ENCODE data around the gene HNMT.
A peak's percentile ranks its signal among the peaks of the same experiment; 100 is the strongest.

The HNMT gene

DNA sequence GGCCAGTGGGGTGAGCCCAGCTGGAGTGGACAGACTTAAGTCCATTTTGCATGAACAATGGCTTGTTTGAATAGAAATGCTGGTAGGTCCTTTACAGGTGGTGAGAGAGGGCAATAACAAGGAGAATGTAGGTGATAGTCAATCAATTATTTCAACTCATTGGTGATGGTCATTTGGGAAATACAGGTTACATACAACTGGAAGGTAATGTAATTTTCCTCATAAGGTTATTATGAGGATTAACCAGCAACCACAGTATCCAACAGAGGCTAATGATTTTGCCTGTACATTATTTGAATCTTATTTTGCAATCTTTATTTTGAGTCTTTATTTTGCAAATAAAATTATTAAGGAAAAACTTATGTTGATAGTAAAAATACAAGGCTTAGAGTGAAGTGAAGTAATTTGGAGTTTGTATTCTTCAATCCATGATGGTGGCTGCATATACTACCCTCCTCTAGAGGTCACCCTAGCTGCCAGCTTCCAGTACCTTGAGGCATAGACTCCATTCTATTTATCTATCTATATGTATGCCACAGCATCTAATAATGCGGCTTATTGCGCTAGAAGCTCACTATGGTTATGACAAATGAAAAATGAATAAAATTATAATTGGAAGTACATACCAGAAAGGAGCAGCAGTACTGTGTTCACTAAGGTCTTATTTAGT, 20.5 kb upstream of the HNMT start:
- no peak for DNase-seq
- in situ Hi-C loops (cut with HindIII; ENCODE audit: low pct_ligation_motif_present, low pct_unique_long_range_greater_than_20kb, low sequenced_read_pairs), result no loop called here

- in situ Hi-C loops (cut with HindIII; ENCODE audit: low pct_ligation_motif_present, low pct_unique_long_range_greater_than_20kb, low sequenced_read_pairs), result no loop called here
Observed at GRCh38 chr2:137944714-137945113, 19.6 kb upstream of the HNMT start.

DNA sequence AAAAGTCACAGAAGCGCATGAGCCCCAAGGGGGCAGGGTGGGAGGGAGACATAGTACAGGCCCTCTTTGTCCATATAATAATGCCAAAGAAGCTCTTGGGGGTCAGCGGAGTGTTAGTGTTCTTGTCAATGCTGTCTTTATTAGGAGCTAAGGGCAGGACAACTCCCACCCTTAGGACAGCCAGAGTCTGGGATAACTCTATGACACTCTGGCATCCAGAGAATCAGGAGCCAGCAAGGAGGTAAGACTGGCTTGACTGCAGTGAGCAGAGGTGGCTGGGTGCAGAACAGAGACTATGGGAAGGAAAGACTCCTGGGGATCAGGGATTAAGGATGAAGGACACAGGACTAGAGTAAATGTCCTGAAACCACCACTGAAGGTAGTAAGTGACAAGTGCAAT, 19.0 kb upstream of the HNMT start:
- in situ Hi-C loops (cut with HindIII; ENCODE audit: low pct_ligation_motif_present, low pct_unique_long_range_greater_than_20kb, low sequenced_read_pairs), result no loop called here
- no peak for DNase-seq

More at GRCh38 chr2:137944714-137945113, 19.6 kb upstream of the HNMT start:
- no peak for DNase-seq

DNA sequence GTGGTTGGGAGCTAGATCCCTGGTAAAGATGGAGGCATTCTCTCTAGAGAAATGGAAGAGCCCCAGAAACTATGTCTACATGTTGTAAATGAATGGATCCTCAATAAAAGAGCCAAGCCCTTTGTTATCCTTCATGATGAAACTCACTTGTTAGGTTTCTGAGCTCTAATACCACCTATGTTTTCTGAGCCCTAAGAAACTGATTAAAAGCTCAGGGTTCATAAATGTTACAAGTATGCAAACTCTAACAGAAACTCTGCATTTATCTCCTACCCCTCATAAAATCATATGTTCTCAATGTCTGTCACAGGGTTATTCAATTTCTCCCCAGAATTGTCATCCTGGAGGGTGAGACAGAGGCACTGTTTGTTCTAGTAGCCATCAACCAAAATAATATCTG, 18.0 kb upstream of the HNMT start:
- DNase-seq, result no peak
- in situ Hi-C loops (cut with HindIII; ENCODE audit: low pct_ligation_motif_present, low pct_unique_long_range_greater_than_20kb, low sequenced_read_pairs), result no loop called here

- DNase-seq, result no peak
- in situ Hi-C loops (cut with HindIII; ENCODE audit: low pct_ligation_motif_present, low pct_unique_long_range_greater_than_20kb, low sequenced_read_pairs), result no loop called here
Observed at GRCh38 chr2:137947032-137947727, 17.1 kb upstream of the HNMT start.

GRCh38 chr2:137947728-137948336, 16.4 kb upstream of the HNMT start:
- peak; percentile 79 for DNase-seq
- in situ Hi-C loops (cut with HindIII; ENCODE audit: low pct_ligation_motif_present, low pct_unique_long_range_greater_than_20kb, low sequenced_read_pairs), result no loop called here

GRCh38 chr2:137948894-137949293, 15.4 kb upstream of the HNMT start:
- in situ Hi-C loops (cut with HindIII; ENCODE audit: low pct_ligation_motif_present, low pct_unique_long_range_greater_than_20kb, low sequenced_read_pairs), result no loop called here
- DNase-seq, result no peak

DNA sequence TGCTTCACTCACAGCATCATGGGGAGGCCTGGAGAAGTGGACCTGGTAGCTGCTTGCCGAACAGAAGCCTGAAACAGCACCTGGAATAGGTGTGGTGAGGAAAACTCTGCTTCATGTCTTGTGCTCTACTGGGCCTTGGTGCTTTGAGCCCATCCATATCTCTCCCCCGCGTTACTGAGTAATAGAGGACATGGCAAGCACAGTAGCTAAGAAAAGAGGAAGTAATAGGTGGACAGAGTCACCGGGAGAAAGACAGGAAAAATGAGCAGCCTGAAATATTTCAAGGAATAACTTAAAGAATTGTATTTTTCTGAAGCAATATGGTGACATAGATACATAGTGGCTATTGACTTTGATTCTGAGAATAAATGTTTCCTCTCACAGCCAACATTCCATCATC, 14.0 kb upstream of the HNMT start:
- in situ Hi-C loops (cut with HindIII; ENCODE audit: low pct_ligation_motif_present, low pct_unique_long_range_greater_than_20kb, low sequenced_read_pairs), result no loop called here
- DNase-seq, result no peak

- DNase-seq, result no peak
- in situ Hi-C loops (cut with HindIII; ENCODE audit: low pct_ligation_motif_present, low pct_unique_long_range_greater_than_20kb, low sequenced_read_pairs), result no loop called here
Observed at GRCh38 chr2:137951586-137951985, 12.7 kb upstream of the HNMT start.

DNA sequence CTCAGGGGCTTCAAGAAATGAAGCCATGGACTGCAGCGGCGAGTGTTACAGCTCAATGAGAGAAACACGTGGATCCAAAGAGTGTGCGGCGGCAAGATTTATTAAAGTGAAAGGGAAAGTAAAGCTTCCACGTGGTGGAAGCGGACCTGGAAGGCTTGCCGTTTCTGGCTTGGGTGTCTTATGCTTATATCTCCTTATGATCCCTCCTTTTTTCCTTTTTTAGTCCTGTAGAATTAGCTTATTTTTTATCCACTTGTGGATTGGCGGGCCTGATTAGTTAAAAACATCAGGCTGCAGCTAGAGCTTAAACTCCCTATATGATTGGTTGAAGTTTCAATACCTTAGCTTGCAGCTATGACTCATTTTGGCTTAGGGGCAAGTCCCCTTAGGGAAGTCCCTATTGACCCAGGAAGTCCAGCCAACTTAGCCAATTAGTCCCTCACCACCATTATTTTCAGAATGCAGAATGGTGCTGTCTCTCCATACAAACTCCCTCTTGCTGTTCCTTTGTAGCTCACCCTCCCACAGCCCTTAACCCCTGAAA, 11.6 kb upstream of the HNMT start:
- DNase-seq, result no peak
- in situ Hi-C loops (cut with HindIII; ENCODE audit: low pct_ligation_motif_present, low pct_unique_long_range_greater_than_20kb, low sequenced_read_pairs), result no loop called here

DNA sequence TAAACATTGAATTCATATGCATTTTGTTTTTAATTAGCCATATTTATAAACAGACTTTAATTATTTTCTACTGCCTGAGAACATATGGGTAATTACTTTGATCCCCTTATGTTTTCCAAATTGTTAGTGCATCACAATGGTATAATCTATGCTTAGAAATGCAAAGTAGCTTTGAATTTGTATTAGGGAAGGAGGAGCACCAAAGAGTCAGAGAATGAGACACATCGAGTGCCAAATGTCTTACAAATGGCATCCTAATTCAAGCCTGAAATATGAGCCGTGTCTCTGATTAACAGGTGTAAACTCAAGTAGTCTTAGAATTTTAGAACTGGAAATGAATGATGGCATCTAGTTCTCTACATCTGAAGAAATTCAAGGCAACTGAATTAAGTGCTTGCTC, 8.7 kb upstream of the HNMT start:
- no peak for DNase-seq
- in situ Hi-C loops (cut with HindIII; ENCODE audit: low pct_ligation_motif_present, low pct_unique_long_range_greater_than_20kb, low sequenced_read_pairs), result no loop called here

GRCh38 chr2:137957033-137957432, 7.2 kb upstream of the HNMT start:
- no peak for DNase-seq
- in situ Hi-C loops (cut with HindIII; ENCODE audit: low pct_ligation_motif_present, low pct_unique_long_range_greater_than_20kb, low sequenced_read_pairs), result no loop called here

GRCh38 chr2:137959166-137959565, 5.1 kb upstream of the HNMT start:
- in situ Hi-C loops (cut with HindIII; ENCODE audit: low pct_ligation_motif_present, low pct_unique_long_range_greater_than_20kb, low sequenced_read_pairs), result no loop called here
- no peak for DNase-seq

DNA sequence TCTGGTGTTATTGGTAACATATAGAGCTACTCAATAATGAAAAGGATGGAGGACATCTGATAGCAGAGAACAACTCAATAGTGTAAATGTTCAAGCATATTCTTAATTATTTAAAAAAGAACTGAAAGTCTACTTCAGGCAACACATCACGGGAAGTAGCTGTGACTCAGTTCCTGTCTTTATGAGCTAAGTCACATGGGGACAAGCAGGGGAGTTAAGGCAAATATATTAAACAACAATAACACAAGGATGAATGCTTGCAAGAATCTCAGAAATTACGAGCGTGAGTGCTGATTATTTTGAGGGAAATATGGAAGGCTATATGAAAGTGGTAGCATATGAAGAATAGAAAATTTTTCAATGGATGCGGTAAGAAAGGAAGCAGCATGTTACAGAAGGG, 4.0 kb upstream of the HNMT start:
- in situ Hi-C loops (cut with HindIII; ENCODE audit: low pct_ligation_motif_present, low pct_unique_long_range_greater_than_20kb, low sequenced_read_pairs), result no loop called here

DNA sequence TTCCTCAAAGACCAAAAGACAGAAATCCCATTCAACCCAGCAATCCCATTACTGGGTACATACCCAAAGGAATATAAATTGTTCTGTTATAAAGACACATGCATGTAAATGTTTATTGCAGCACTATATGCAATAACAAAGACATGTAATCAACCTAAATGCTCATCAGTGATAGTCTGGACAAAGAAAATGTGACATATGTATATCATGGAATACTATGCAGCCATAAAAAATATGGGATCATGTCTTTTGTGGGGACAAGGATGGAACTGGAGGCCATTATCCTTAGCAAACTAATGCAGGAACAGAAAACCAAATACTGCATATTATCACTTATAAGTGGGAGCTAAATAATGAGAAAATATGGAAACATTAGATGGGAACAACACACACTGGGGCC, 2.7 kb upstream of the HNMT start:
- in situ Hi-C loops (cut with HindIII; ENCODE audit: low pct_ligation_motif_present, low pct_unique_long_range_greater_than_20kb, low sequenced_read_pairs), result no loop called here
- DNase-seq, result no peak

More for the DNA sequence above, 4.0 kb upstream of the HNMT start:
- DNase-seq, result no peak

DNA sequence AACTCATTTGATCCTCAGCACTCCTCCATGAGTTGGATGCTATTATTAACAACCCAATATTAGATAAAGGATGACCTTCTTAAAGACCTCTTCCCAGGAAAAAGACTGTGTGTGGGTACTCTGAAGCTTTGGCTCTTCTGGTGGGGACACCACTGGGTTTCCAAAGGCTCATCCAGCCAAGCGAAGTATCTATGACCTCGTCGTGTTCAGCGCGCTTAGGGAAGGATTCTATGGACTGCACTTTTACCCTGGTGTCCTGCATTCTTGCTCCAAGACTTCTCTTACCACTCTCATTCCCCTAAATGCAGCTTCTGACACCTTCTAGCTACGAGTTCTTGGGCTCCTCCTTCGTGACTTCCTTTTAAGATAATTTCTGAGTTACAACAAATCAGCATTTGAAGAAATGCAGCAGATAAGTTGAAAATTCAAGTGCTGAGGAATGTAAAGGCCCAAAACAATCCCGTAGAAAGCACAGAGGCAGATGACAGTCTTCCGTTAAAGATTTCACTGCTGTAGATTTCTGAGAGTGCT, 673 bp upstream of the HNMT start:
- in situ Hi-C loops (cut with HindIII; ENCODE audit: low pct_ligation_motif_present, low pct_unique_long_range_greater_than_20kb, low sequenced_read_pairs), result no loop called here
- no peak for DNase-seq

- no peak for DNase-seq
- in situ Hi-C loops (cut with HindIII; ENCODE audit: low pct_ligation_motif_present, low pct_unique_long_range_greater_than_20kb, low sequenced_read_pairs), result no loop called here
Observed at GRCh38 chr2:137964859-137965459, 686 bp downstream of the HNMT start.

DNA sequence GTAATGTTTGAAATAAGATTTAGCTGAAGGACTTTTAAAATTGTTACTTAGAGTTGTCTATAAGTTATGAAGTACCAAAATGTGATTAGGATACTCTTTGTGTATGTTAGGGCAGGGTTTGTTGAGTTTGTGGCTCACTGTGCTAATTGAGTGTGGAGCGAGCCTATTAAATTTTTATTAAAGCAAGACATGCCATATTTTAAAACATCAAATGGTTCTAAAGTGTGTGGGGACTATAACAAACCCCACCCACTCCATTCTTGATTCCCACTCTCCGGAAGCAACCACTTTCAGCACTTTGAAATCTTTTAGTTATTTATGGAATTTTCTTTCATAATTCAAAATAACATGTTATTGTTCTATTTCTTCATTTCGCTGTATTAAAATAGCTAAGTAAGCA, 1.8 kb downstream of the HNMT start:
- in situ Hi-C loops (cut with HindIII; ENCODE audit: low pct_ligation_motif_present, low pct_unique_long_range_greater_than_20kb, low sequenced_read_pairs), result no loop called here
- DNase-seq, result no peak

DNA sequence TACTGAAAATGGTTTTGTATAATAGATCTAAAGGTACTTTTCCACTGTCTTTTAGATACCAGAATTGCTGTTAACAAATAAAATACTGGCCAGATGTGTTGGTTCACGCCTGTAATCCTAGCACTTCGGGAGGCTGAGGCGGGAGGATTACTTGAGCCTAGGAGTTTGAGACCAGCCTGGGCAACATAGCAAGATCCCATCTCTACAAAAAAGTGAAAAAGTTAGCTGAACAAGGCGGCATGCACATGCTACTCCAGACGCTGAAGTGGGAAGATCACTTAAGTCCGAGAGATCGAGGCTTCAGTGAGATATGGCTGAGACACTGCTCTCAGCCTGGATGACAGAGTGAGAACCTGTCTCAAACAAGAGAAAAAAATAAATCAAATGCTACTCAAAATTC, 2.8 kb downstream of the HNMT start:
- DNase-seq, result no peak
- in situ Hi-C loops (cut with HindIII; ENCODE audit: low pct_ligation_motif_present, low pct_unique_long_range_greater_than_20kb, low sequenced_read_pairs), result no loop called here
